PC-3 (cell line): ENCODE results near the gene PDS5B.

ENCODE experiments used
- EZH2 ChIP-seq: fragments of 300-600 bp; sonication (generic); IDR thresholded peaks from one replicate; pipeline ENCODE4 v1.6.1; 2017; ENCODE audit warnings: antibody characterized with exemption, mild to moderate bottlenecking, low read length; ENCODE audit not compliant: unreplicated experiment
- EZH2phosphoT487 ChIP-seq: fragments of 300-600 bp; sonication (generic); IDR thresholded peaks from 2 replicates; pipeline ENCODE4 v1.6.1; 2018; ENCODE audit warnings: mild to moderate bottlenecking, antibody characterized with exemption, low read length, borderline replicate concordance

- TF ChIP-seq EZH2 (no peak), EZH2phosphoT487 (no peak)
Observed at GRCh38 chr13:32823597-32823996, 237.3 kb downstream of the PDS5B start.
